HG03060 (cell line): Measurements from ENCODE around the gene ZFAND3.
"Not testable (repeated sequence)": the region's sequence is repeated elsewhere in the genome, so short reads cannot be mapped to it uniquely, and the experiment has no call there.

Experiments used
- ATAC-seq: cut with Tn5 transposase; IDR thresholded peaks from one replicate; pipeline ENCODE4 v1.9.1; 2021; ENCODE audit warnings: low read depth, moderate number of reproducible peaks; ENCODE audit not compliant: unreplicated experiment

Gene ZFAND3

DNA sequence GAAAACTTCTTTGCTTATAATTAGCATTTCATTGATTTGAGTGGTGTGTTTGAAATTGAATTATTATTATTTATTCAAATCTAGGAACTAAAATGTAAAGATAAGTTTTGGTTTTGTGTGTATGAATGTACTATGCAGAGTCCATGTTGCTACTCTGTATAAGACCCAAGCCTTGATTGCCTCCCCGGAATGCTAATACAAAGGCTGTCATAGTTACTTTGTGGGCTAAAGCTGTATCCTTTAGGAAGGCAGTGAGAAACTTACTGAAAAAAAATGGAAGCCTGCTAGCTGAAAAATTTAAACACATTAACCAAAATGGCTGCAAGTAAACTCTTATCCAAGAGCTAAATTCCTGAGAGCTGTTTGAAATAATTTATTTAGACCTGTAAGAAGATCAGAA lies 213.3 kb downstream of the ZFAND3 start:
- no peak for ATAC-seq

DNA sequence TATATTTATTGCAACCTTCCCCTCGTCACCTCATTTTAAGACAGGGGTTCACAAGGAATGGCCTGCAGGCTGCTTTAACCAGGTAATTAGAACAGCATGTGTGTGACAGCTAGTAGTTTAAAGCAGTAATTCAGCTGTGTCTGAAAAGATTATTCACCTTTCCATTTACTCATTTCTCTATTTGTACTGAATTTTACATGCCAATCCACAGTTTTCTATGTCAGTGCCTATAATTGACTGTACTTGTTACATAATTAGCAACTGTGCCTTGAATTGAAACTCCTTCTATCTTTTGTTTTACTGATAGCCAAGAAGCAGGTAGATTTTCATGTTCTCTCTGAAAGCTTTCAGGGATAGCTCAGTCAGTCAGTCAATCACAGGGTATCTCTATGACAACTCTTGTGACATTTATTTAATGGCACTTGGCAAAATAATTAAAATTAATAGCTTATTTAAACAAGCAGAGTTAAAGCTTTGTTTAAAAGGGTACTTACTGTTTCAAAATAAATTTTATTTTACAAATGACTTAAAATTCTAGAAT lies 214.0 kb downstream of the ZFAND3 start:
- no peak for ATAC-seq

DNA sequence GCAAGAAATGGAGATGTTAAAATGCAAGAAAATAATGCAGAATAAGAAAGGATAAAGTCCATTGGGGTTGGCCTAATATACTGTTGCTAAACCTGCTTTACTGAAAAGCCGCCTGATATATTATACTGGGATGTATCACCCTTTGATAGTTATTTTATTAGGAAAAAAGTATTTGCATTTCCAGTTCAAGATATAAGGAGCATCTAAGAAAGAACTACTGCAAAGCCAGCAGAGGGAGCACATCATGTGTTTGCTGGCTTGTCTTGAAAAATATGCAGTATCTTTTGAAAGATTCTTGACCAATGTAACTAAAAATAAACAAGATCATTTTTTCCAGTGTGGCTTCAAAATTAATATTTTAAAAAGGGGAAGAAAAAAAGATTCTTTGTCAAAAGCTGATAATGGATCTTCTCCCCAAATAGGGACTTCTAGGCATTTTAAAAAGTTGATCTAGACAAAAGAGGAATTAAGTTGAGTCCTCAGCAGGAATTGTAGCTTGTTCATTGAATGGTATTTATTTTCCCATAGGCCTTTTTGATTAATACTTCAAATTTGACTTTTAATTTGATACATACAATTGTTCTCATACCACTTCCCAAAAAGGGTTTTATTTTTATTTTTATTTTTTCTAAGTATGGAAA lies 214.9 kb downstream of the ZFAND3 start:
- ATAC-seq, result no peak

DNA sequence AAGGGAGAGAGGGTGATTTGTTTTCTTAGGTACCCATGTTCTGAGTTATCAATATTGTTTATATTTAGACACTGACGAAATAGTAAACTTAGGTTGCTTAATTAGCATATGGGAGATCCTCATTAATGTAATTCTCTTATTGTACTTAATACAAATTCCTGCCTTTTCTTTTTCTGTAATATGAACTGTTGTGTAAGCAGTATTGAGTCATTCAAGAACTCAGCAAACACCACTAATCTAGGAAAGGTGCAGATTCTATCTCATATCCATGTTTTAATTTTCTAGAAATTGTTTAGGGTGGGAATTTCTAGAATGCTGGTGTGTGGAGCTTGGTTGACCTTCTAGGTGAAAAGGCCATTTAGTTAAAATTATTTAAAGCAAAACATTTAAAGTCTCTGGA lies 216.0 kb downstream of the ZFAND3 start:
- ATAC-seq, result no peak

GRCh38 chr6:38039502-38039901 lies 220.0 kb downstream of the ZFAND3 start:
- ATAC-seq, result no peak

- no peak for ATAC-seq
Observed at GRCh38 chr6:38040254-38040653, 220.7 kb downstream of the ZFAND3 start.

GRCh38 chr6:38043259-38043753 lies 223.8 kb downstream of the ZFAND3 start:
- ATAC-seq, result no peak

- no peak for ATAC-seq
Observed at GRCh38 chr6:38045701-38046305, 226.3 kb downstream of the ZFAND3 start.

DNA sequence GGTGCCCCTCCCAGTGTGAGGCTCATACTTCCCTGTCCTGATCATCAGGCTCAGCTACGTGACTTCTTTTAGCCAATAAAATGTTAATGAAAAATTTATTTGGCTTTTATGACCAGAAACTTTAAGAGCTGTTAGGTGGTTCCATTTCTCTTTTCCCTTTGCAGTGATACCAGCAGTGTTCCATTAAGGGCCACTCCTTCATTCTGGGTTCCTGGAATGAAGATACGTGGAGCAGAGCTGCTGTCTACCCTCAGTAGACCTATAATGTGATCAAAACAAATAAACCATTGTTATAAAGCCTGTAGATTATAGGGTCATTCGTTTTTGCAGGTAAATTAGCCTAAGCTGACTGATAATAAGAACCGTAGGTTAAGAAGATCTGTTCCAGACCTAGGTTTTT lies 228.0 kb downstream of the ZFAND3 start:
- ATAC-seq, result no peak

GRCh38 chr6:38049861-38050397 lies 230.4 kb downstream of the ZFAND3 start:
- ATAC-seq, result not testable (repeated sequence)

DNA sequence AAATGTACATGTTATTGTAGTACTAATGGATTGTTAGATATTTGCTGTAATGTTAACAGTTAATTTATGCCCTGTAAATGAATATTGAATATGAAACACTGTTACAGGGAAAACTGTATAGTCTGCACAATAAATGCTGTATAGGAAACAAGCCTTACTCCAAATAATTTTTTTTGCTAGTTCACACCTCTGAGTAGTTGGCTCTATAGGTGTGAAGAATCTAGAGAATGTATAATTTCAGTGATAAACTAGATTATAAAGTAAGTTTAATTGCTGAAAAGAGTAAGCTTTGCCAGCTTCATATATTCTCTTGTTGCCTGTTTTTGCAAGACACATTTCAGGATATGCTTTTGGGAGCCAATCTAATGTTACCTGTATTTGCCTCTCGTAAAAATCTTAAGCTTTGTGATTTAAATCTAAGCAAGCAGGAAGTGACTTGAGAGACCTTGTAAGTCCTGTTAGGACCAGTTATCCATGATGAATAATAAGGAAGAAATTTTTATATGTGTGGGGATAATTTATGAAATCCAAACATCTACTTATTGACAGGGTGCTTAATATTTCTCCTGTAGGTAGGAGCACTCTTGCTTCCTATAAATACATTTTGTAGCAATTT lies 232.4 kb downstream of the ZFAND3 start:
- ATAC-seq, result no peak

- no peak for ATAC-seq
Observed at GRCh38 chr6:38054527-38055202, 235.1 kb downstream of the ZFAND3 start.

DNA sequence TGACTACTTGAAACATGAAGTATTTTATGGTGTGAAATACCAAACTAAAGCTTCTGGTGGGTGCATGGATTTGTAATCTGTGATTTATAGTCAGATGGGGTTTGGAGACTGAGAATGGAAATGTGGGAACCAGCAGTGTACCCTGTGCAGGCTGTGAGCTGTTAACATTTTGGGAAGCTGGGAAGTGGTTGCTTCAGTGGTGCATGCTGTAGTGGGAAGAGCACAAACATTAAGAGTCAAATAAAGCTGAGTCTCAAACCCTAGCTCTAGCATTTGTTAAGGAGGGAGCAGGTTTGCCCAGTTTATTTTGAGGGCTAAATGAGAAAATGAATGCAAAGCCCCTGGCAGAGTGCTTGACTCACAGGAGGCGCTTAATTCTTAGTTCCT lies 235.7 kb downstream of the ZFAND3 start:
- no peak for ATAC-seq

- no peak for ATAC-seq
Observed at GRCh38 chr6:38056361-38056760, 236.8 kb downstream of the ZFAND3 start.

- ATAC-seq, result no peak
Observed at GRCh38 chr6:38057994-38058393, 238.5 kb downstream of the ZFAND3 start.

DNA sequence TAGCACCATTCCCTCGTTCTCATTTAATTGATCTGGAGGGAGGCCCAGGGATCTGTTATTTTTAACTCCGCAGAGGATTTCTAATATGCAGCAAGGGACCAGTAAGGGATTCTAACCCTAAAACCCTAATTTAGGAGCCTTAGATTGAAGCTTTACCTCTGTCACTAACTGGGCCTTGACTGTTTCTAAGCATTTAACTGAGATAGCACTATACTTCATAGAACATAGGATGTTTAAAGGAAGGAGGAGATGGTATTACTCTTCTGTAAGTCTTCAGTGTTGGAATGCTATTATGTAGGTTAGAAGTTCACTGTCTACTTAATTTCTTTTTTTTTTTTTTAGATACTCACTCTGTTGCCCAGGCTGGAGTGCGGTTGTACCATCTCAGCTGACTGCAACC lies 242.5 kb downstream of the ZFAND3 start:
- ATAC-seq, result no peak

DNA sequence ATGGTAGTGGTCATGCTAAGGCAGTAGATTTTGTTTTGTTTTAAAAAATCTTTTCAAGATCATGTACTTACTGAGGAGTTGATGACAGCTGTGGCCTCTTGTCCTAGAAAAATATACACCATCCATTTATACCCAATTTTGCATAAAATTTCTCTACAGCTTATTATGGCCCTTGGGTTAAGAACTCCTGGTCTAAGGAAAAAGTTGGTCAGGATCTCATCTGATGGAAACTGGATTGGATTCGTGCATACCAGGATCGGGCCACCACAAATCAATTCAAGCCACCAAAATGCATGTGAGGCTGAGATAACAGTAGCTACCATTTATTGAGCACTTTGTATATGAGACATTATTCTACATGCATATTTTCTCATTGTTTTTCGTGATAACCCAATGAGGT lies 244.4 kb downstream of the ZFAND3 start:
- no peak for ATAC-seq

- no peak for ATAC-seq
Observed at GRCh38 chr6:38064431-38064830, 244.9 kb downstream of the ZFAND3 start.

DNA sequence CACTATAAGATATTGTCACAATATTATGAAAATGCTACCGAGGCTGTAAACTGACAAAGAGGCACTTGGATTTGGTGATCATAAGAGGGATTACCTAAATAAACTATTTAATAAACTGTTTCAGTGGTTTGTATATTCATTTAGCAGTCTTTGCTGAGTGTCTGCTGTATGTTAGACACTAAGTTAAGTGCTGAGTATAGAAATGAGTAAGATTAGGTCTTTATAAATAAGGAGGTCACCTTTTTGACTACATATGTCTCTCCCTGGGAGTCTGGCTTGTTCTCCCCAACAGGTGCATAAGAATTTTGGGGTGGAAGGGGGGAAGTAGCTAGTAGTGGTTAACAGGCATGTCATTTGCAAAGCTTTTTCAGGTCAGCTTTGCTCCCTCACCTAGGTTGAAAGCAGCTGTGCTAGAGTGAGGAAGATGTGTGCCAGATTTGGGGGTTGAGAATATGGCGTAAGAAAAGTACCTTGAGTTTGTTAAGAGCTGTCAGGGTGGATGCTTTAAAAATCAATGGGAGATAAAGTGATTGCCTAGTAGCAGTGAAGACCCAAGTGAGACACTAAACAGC lies 246.3 kb downstream of the ZFAND3 start:
- ATAC-seq, result no peak

- ATAC-seq, result no peak
Observed at GRCh38 chr6:38067263-38067980, 247.9 kb downstream of the ZFAND3 start.
